ENCODE data around the gene GINM1. TPM values are rescaled to one million over a fixed set of nuclear protein-coding genes. Genes with fewer than 3 reads are reported as not detected.

Gene GINM1
- total RNA-seq, 2 donors from 2014 or later = 18.3 to 20.8 TPM

GRCh38 chr6:149627672-149628071 lies 61.5 kb downstream of the GINM1 start:
- ATAC-seq = no peak
- Mint-ChIP-seq H3K27me3 (no peaks in the 10 kb centered on the region), H3K4me3 (no peak overlapping the region), H3K4me1 (peaks cover 18% of the 10 kb centered on the region), H3K27ac (peak overlapping the region; percentile 65), H3K36me3 (ENCODE audit: low read depth) (peaks cover 3% of the 10 kb centered on the region)
- H3K9me3 ChIP-seq (ENCODE audit: control insufficient read depth, low read length, poor library complexity, severe bottlenecking) = no peaks in the 10 kb centered on the region
- no peak for DNase-seq

GRCh38 chr6:149628875-149629510 lies 62.8 kb downstream of the GINM1 start:
- no peaks in the 10 kb centered on the region for H3K9me3 ChIP-seq (ENCODE audit: control insufficient read depth, low read length, poor library complexity, severe bottlenecking)
- H3K27me3 Mint-ChIP-seq = no peaks in the 10 kb centered on the region
- H3K36me3 Mint-ChIP-seq (ENCODE audit: low read depth) = peaks cover 3% of the 10 kb centered on the region
- H3K4me3 Mint-ChIP-seq = no peak overlapping the region
- ATAC-seq (no peak), DNase-seq (no peak)
- H3K27ac Mint-ChIP-seq = peak overlapping the region; percentile 65
- H3K4me1 Mint-ChIP-seq = peaks cover 15% of the 10 kb centered on the region

GRCh38 chr6:149634315-149634714 lies 68.1 kb downstream of the GINM1 start:
- peaks cover 2% of the 10 kb centered on the region for H3K4me1 Mint-ChIP-seq
- no peaks in the 10 kb centered on the region for H3K9me3 ChIP-seq (ENCODE audit: control insufficient read depth, low read length, poor library complexity, severe bottlenecking)
- no peak overlapping the region for H3K27ac Mint-ChIP-seq
- H3K27me3 Mint-ChIP-seq = no peaks in the 10 kb centered on the region
- H3K4me3 Mint-ChIP-seq = no peak overlapping the region
- DNase-seq (no peak), ATAC-seq (no peak)
- no peaks in the 10 kb centered on the region for H3K36me3 Mint-ChIP-seq (ENCODE audit: low read depth)

GRCh38 chr6:149636124-149636523 lies 69.9 kb downstream of the GINM1 start:
- H3K27me3 Mint-ChIP-seq = no peaks in the 10 kb centered on the region
- H3K4me1 Mint-ChIP-seq = peaks cover 7% of the 10 kb centered on the region
- DNase-seq = no peak
- no peak overlapping the region for H3K4me3 Mint-ChIP-seq
- H3K27ac Mint-ChIP-seq = no peak overlapping the region
- no peak for ATAC-seq
- no peaks in the 10 kb centered on the region for H3K36me3 Mint-ChIP-seq (ENCODE audit: low read depth)
- no peaks in the 10 kb centered on the region for H3K9me3 ChIP-seq (ENCODE audit: control insufficient read depth, low read length, poor library complexity, severe bottlenecking)

Other genes starting within 250 kb of the GINM1 start
- 100 to 1,000 TPM; 192 to 199 TPM for gene TAB2, start 248.7 kb upstream of the GINM1 start, total RNA-seq
- gene SUMO4, start 166.1 kb upstream of the GINM1 start, total RNA-seq = 10 to 100 TPM in 1 of 2 donors, 1 to 10 TPM in 1; 9.0 to 11.4 TPM
- gene ZC3H12D, start 81.4 kb upstream of the GINM1 start, total RNA-seq = 100 to 1,000 TPM; 219 to 248 TPM
- 10 to 100 TPM; 33.0 to 34.7 TPM for gene PPIL4, start 20.3 kb upstream of the GINM1 start, total RNA-seq
- gene KATNA1, start 82.3 kb downstream of the GINM1 start, total RNA-seq = 10 to 100 TPM; 15.2 to 18.2 TPM
- gene LATS1, start 151.7 kb downstream of the GINM1 start, total RNA-seq = 10 to 100 TPM; 35.4 to 43.6 TPM
- 10 to 100 TPM; 13.7 to 16.3 TPM for gene NUP43, start 180.2 kb downstream of the GINM1 start, total RNA-seq
- 10 to 100 TPM; 32.4 to 32.9 TPM for gene PCMT1, start 183.4 kb downstream of the GINM1 start, total RNA-seq

All from T-helper 17 cell (primary cell).